ENCODE results near the gene KCNQ1OT1.
A peak's percentile ranks its signal among the peaks of the same experiment; 100 is the strongest.

KCNQ1OT1 gene

GRCh38 chr11:2703363-2704141 is 3.8 kb upstream of the KCNQ1OT1 start:
- H3K4me3 ChIP-seq (ENCODE audit: low read depth, low read length), result no peak overlapping the region

- no peak overlapping the region for H3K4me3 ChIP-seq (ENCODE audit: low read depth, low read length)
Observed at GRCh38 chr11:2702771-2703362, 3.1 kb upstream of the KCNQ1OT1 start.

GRCh38 chr11:2701898-2702434 is 2.2 kb upstream of the KCNQ1OT1 start:
- no peak overlapping the region for H3K4me3 ChIP-seq (ENCODE audit: low read depth, low read length)

GRCh38 chr11:2701230-2701629 is 1.4 kb upstream of the KCNQ1OT1 start:
- no peak overlapping the region for H3K4me3 ChIP-seq (ENCODE audit: low read depth, low read length)

- peak overlapping the region; percentile 17 for H3K4me3 ChIP-seq (ENCODE audit: low read depth, low read length)
Observed at GRCh38 chr11:2700415-2701211, 819 bp upstream of the KCNQ1OT1 start.

- H3K4me3 ChIP-seq (ENCODE audit: low read depth, low read length), result peak overlapping the region; percentile 63
Observed at GRCh38 chr11:2699185-2699530, 636 bp downstream of the KCNQ1OT1 start.

GRCh38 chr11:2698386-2699184 is 1.2 kb downstream of the KCNQ1OT1 start:
- H3K4me3 ChIP-seq (ENCODE audit: low read depth, low read length), result peak overlapping the region; percentile 63

- peak overlapping the region; percentile 63 for H3K4me3 ChIP-seq (ENCODE audit: low read depth, low read length)
Observed at GRCh38 chr11:2697866-2698265, 1.9 kb downstream of the KCNQ1OT1 start.

GRCh38 chr11:2696455-2696854 is 3.3 kb downstream of the KCNQ1OT1 start:
- no peak overlapping the region for H3K4me3 ChIP-seq (ENCODE audit: low read depth, low read length)

GRCh38 chr11:2694995-2695939 is 4.5 kb downstream of the KCNQ1OT1 start:
- H3K4me3 ChIP-seq (ENCODE audit: low read depth, low read length), result no peak overlapping the region

GRCh38 chr11:2694495-2694894 is 5.3 kb downstream of the KCNQ1OT1 start:
- no peak overlapping the region for H3K4me3 ChIP-seq (ENCODE audit: low read depth, low read length)

- no peak overlapping the region for H3K4me3 ChIP-seq (ENCODE audit: low read depth, low read length)
Observed at GRCh38 chr11:2693271-2694261, 6.2 kb downstream of the KCNQ1OT1 start.

GRCh38 chr11:2691991-2692875 is 7.6 kb downstream of the KCNQ1OT1 start:
- H3K4me3 ChIP-seq (ENCODE audit: low read depth, low read length), result no peak overlapping the region

GRCh38 chr11:2691355-2691761 is 8.4 kb downstream of the KCNQ1OT1 start:
- no peak overlapping the region for H3K4me3 ChIP-seq (ENCODE audit: low read depth, low read length)

- no peak overlapping the region for H3K4me3 ChIP-seq (ENCODE audit: low read depth, low read length)
Observed at GRCh38 chr11:2690596-2691354, 9.0 kb downstream of the KCNQ1OT1 start.

GRCh38 chr11:2689651-2690575 is 9.9 kb downstream of the KCNQ1OT1 start:
- no peak overlapping the region for H3K4me3 ChIP-seq (ENCODE audit: low read depth, low read length)
